Muscle of back (tissue), 11 donors: ENCODE data around the gene RYK. TPM values are rescaled to one million over a fixed set of nuclear protein-coding genes. Genes with fewer than 3 reads are reported as not detected.
"Not testable (repeated sequence)": the region's sequence is repeated elsewhere in the genome, so short reads cannot be mapped to it uniquely, and the experiment has no call there.

Experiments used
- DNase-seq, 3 donors: peaks; one replicate each; pipeline versions ENCODE4 v3.0.0 to v3.0.0-alpha.2; 2013
- polyA plus RNA-seq, 10 donors: library from polyadenylated mRNA; unstranded; fragments of 120-200 nt; gene quantifications; one replicate each; pipeline ENCODE4 v1.2.1, GENCODE V29; 2013; ENCODE audit not compliant: insufficient read length in 10 of 10

The RYK gene
- polyA plus RNA-seq, 10 donors, result 49.3 to 74.0 (median 61.0) TPM

DNA sequence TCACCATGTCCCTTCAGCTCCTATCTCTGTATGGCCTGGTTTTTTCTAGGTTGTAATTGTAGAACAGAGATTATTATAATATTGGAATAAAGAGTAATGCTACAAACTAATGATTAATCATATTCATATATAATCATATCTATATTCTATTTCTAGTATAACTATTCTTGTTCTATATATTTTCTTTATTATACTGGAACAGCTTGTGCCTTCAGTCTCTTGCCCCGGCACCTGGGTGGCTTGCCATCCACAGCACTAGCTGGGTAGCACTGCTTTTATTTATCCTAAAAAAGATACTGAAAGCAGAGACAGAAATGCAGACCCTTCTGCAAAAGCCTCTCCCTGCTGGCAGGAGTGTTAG, 25.9 kb downstream of the RYK start:
- DNase-seq, result not testable (repeated sequence)

DNA sequence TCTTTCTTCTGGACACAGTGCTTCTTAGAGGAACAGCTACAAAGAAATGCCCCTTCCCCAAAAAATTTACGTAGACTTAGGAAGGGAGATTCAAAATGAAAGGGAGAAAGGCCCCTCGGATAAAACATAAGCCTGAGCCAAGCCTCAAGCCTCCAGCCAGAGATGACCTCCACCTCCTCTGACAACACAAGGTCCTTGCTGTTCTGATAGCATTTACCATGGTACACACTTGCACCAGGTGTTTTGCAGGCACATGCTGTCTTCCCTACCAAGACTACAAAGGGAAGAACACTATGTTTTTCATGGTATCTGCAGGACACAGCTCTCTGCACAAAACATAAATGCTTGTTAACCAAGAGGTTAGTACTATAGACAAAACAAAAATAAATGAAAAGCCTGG, 27.8 kb downstream of the RYK start:
- no peak for DNase-seq

- no peak for DNase-seq
Observed at GRCh38 chr3:134216851-134217250, 33.8 kb downstream of the RYK start.

GRCh38 chr3:134216191-134216764, 34.4 kb downstream of the RYK start:
- DNase-seq, result no peak

DNA sequence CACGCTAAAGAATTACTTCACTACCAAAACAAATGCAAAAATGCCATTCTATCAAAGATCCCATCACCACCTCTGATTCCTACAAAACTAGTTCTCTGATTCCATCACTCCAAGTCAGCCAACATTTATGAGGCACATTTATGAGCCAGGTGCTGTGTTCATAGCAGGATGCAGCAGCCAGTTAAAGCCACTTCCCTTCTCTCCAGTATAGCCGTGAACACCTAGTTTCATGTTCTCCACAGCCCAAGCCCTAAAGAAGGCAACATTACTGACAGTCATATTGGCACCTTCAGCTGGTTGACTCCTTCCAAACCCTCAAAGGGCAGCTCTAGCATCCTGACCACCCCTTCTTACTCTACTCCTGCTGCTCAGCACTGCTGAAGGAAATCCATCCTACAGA, 36.4 kb downstream of the RYK start:
- no peak for DNase-seq

- peak; percentile 64 to 86 (median 77) for DNase-seq
Observed at GRCh38 chr3:134212967-134213665, 37.5 kb downstream of the RYK start.

DNA sequence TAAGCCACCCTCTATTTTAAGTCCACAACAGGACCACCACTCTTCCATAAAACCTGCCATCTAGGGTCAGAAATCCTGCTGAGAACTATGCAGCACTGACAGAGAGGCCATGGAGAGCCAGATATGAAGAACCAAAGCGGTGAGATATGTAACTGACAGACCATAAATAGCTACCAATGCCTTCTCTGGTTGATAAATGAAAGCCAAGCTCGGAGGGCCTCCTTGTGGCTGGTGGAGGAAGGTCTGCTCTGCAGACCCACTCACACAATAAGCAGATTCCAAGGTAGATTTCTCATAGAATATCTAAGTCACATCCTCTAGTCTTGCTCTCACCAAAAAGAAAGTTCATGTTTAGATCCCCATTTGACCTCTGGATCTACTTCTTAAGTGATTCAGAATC, 38.9 kb downstream of the RYK start:
- DNase-seq, result peak; percentile 20 to 60 (median 46)

- DNase-seq, result no peak
Observed at GRCh38 chr3:134205451-134205850, 45.2 kb downstream of the RYK start.

GRCh38 chr3:134201201-134202130, 49.2 kb downstream of the RYK start:
- peak in 1 of 3 donors; percentile 60 for DNase-seq

- DNase-seq, result not testable (repeated sequence)
Observed at GRCh38 chr3:134199880-134200279, 50.8 kb downstream of the RYK start.

DNA sequence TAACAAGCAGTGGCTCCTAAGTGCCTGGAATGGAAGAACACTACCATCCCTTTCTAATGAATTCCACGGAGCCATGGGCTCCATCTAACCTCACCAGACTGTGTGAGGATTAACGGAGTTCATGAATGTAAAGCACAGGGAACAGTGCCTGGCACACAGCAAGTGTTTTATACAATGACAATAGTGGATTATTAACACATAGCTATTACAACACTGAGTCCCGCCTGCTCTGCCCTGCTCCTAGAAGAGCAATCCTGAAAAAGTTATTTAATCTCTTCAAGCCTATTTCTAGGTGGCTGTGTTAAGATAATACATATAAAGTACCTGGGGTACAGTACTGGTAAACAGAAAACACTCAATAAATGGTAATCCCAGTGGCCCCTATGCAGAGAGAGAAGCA, 51.4 kb downstream of the RYK start:
- DNase-seq, result no peak

DNA sequence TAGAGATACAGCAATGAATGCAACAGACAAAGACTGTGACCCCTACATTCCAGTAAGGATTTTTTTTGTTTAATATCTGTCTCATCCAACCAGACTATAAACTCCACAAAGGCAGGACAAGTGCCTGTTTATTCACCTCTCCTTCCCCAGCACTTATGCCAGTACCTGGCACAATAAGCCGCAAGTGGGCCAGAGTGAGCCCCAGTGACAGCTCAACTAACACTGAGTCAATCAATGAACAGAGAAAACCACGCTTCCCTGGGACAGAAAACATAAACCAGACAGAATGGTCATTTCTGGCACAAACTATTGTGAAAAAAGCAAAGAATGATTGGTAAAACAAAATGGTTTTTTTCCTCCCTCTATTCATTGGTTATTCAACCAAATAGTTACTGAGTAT, 52.2 kb downstream of the RYK start:
- no peak for DNase-seq

GRCh38 chr3:134197681-134198261, 52.9 kb downstream of the RYK start:
- peak; percentile 46 to 67 (median 51) for DNase-seq

GRCh38 chr3:134194247-134194646, 56.4 kb downstream of the RYK start:
- DNase-seq, result no peak

DNA sequence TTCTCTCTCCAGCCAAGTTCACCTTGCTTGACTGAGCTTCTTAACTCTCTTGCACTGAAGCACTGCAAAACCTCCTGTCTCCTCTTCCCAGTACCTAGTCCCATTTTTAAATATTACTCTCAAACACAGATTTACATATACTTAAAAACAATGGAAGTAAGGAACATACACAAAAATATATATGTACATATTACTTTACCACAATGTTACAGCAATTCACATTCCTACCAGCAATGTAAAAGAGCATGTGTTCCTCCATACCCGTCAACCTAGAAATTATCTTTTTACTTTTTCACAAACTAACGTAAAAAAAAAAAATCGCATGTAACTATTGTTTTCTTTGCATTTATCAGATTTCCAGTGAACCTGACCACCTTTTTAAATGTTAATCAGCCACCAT, 60.4 kb downstream of the RYK start:
- no peak for DNase-seq

- DNase-seq, result no peak
Observed at GRCh38 chr3:134189849-134190248, 60.8 kb downstream of the RYK start.

DNA sequence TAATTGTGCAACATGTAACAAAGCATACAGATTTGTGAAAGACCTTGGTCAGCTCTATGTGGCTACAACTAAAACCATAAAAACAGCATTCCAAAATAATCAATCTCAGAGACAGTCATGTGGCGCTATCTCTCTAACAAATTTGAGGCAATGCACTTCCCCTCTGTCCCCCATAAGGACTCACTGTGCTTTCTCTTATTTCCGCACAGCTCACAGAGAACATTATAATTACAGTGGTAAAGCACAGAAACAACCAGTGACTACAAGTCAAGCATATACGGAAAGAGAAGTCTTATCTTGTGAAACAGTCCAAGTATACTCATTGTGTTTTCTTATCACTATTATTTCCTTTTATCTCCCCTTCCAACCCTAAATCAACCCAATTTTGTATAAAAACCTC, 64.3 kb downstream of the RYK start:
- no peak for DNase-seq

GRCh38 chr3:134180761-134181160, 69.9 kb downstream of the RYK start:
- DNase-seq, result no peak

- DNase-seq, result no peak
Observed at GRCh38 chr3:134179508-134179907, 71.2 kb downstream of the RYK start.

DNA sequence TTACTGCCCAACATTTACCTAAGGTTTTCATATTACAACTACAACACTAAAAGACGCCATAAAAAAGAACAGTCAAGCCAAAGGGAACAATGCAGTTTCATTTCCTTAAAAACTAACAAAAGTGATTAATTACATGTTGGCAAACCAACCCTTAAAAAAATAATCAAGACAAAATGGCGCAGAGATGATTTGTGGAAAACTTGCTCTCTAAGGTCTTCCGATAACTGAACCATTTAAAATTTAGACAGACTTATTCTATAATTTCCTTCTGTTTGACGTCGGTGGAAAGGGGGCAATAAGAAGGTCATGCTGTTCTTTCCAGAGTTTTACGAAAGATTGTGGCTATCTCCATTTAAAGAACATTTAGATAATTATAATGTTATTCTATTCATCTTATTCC, 87.6 kb downstream of the RYK start:
- DNase-seq, result no peak

GRCh38 chr3:134161898-134162615, 88.6 kb downstream of the RYK start:
- no peak for DNase-seq

GRCh38 chr3:134155446-134155845, 95.2 kb downstream of the RYK start:
- no peak for DNase-seq
